ENCODE measurements around the gene KMT2C.
A peak's percentile ranks its signal among the peaks of the same experiment; 100 is the strongest.
"Not testable (repeated sequence)": the region's sequence is repeated elsewhere in the genome, so short reads cannot be mapped to it uniquely, and the experiment has no call there.

The KMT2C gene

DNA sequence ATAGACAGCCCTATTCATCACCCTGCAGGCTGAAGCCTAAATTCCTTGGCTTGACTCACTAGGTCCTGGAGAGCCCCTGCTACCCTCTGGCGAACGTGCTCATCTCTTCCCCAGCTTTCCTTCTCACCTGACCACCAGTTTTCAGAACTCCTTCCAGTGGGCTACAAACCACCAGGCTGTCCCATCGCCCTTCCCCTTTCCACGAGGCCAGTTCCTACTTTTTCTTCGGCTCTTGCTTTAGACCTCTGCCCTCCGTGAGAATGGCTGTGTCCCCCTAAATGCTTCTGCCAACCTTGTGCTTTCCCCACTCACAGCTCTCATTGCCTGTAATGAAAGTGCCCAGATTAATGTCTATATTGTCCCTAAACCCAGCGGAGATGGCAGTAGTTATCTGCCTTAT is 5.4 kb upstream of the KMT2C start:
- DNase-seq = not testable (repeated sequence)

DNA sequence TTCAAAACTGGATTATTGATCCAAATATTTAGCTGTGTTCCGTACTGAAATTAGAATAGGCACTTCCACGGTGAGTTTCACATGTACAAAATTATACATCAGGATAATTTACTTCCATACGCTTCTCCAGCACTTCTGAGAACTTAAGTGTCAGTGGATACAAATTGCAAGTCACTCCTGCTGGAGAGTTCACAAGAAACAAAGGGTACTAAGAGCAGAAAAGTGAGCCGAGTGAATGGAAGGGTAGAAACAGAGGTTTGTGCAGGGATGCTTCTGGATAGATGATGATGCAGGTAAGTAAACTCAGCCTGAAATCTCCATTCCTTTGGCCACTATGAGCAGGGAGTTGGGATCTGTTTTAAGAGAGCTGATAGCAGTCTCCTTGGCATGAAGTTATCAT is 2.2 kb upstream of the KMT2C start:
- DNase-seq = not testable (repeated sequence)

DNA sequence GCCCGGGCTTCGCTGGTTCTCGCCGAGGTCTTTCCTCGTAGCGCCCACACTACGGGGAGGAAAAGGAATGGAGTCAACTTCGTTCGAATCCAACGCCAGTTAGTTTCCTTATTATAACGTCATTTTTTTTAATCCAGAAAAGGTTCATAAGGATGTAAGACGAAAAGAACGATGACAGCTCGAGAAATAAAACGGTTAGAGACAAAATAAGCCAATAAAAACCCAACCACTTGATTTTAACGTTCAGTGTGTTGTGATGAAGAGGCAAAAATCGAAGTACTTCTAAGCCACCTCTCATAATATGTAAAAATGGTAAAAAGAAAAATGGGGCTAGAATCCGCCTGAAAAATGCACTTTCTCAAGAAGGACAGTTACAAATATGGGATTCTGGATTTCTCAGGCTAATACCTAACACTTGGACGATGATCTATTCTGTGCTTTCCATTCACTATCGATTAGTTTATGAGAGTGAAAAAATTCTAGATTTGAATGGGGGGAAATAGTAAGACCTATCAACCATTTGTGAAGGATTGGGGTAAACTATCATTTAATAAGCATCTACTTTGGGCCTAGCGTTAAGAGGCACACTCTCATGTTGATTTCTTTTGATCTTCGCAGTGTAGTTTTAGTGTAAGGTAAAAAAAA is 1.2 kb upstream of the KMT2C start:
- peak in 1 of 5 experiments; percentile 7 for DNase-seq

DNA sequence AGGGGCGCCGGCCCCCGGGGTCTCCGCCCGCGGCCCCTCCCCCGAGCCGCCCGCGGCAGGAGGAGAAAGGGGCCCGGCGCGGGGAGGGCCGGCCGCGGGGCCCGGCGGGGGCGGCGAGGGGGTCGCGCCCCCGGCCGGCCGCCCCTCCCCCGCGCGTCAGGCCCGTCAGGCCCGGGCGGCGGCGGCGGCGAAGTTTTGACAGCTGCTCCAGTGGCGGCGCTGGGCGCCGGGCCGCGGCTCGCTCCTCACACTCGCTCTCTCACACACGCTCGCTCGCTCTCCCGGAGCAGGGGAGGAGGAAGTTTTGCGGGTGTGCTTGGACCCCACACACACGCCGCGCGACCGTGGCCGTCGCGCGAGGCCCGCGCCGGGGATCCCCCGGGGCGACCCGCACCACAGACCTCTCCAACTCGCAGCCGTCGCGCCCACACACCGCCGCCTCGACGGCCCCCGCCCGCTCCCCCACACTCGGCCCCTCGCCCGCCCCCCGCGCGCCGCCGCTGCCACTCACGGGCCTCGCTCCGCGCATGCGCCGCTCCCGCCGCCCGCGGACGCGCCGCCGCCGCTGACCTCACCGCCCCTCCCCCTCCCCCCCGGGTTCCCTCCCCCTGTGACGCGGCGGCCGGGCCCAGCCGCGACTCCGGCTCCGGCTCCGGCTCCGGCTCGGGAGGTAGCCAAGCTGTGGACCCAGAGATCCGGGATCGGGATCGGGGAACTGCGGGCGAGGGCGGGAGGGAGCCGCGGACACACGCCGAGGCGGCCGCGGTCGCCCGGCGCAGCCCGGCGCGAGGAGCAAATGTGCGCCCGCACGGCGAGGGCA is 518 bp upstream of the KMT2C start:
- peak; percentile 82 to 92 (median 87) for DNase-seq

DNA sequence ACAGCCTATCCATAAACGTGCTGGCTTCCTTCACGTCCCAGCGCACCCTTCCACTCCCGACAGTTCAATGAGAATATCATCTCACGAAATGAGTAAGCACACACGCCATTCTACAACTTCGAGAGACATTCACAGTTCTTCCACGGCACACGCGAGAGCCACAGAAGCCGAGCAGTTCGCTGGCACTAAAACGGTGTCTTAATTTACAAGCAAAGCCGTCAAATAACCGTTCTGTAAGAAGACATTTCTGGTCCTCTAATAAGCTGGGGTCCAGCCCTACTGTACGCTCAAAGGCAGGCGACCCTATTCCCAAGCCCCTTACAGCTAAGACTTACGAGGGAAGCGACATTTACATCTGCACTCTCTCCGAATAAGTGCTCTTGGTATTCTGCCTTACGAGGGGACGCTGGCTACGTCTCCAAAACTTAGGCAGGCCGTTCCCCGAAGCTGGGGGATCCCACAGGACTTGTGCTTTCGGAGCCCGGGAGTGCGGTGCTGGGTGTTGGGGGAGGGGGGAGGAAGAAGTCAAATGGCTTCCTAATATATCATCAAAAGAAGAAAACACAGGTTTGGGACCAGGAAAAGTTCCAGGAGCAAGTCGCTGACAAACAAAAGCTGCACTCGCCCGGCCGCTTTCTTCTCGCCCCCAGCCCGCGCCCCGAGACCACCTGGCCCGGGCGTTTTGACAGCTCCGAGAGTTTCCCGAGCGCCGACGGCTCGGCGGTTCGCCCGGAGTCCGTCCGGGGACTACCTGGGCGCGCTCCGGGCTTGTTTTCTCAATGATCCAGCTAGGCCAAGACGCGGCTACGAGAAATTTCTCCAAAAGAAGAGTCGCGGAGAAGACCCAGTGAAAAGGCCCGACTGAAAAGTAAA is 1.1 kb downstream of the KMT2C start:
- peak in 4 of 5 experiments; percentile 7 to 65 (median 21) for DNase-seq

DNA sequence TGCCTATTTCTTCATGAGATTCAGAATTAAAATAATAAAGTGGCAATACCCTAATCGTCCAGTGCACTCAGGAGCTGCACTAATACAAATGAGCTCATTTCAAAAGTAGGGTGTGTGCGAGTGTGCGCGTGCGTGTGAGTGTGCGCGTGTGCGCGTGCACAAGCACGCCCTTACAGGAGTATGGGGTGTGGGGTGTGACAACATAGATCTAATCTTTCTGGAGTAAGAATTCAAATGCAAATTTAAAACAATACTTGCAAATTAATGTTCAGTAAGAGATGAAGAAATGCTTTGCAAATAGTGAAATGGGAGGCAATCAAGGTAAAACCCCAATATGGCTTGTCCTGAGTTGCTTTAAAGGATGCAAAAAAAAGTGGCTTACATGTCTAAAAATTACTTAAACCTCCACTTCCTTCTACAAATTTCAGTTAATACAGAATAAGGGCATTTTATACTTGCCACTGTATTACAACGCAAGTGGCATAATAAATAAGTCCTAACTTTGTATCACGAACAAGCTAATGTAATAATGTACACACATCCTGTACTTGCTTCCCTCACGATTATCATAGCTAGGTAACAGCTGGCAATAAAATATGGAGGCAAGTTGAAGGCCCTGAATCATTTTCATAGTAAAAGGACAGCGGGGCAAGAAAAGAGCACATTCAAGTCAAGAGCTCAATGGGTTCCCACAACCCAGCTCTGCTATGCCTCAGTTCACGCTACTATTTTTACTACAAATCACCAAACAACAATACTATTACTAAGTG is 1.9 kb downstream of the KMT2C start:
- peak; percentile 26 to 87 (median 55) for DNase-seq

DNA sequence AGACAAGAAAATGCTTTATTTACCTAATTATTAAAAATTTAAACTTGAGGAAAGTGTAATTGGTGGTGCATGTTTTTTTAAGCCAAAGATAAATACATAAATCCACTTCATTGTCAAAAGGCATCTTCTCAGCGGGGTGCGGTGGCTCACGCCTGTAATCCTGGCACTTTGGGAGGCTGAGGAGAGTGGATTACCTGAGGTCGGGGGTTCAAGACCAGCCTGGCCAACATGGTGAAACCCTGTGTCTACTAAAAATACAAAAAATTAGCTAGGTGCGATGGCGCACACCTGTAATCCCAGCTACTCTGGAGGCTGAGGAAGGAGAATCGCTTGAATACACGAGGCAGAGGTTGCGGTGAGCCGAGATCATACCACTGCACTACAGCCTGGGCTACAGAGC is 3.1 kb downstream of the KMT2C start:
- not testable (repeated sequence) for DNase-seq

DNA sequence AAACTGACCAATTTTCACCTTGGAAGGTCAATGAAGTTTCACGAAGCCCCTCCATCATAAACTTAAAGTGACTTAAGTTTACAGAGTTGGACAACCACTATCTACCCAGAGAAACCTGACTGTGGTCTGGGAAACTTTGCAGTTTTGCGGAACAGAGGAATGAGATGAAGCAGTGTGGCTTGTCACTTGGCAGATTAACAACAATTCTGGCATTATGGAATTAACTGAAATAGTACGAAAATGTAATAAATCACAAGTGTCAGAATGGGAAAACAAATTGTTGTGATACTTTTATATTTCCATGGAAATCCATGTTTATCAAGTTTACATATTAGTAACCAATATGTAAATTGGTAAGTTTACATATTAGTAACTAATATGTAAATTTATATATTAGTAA is 4.9 kb downstream of the KMT2C start:
- DNase-seq = no peak

DNA sequence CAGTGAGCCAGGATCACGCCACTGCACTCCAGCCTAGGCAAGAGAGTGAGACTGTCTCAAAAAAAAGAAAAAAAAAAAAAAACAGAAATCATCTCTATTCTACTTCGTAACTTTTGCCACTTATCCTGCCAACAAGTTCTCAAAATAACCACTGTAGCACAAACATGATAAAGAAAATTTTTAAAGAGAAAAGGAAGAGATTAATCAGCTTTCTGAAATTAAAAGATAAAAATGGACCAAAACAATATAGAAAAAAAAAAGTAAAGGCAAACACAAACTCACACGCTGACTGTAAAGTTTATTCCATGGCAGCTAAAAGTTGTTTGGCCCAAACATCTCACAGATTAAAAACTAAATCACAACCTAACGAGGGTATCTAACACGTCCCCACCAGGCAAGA is 5.7 kb downstream of the KMT2C start:
- not testable (repeated sequence) for DNase-seq

DNA sequence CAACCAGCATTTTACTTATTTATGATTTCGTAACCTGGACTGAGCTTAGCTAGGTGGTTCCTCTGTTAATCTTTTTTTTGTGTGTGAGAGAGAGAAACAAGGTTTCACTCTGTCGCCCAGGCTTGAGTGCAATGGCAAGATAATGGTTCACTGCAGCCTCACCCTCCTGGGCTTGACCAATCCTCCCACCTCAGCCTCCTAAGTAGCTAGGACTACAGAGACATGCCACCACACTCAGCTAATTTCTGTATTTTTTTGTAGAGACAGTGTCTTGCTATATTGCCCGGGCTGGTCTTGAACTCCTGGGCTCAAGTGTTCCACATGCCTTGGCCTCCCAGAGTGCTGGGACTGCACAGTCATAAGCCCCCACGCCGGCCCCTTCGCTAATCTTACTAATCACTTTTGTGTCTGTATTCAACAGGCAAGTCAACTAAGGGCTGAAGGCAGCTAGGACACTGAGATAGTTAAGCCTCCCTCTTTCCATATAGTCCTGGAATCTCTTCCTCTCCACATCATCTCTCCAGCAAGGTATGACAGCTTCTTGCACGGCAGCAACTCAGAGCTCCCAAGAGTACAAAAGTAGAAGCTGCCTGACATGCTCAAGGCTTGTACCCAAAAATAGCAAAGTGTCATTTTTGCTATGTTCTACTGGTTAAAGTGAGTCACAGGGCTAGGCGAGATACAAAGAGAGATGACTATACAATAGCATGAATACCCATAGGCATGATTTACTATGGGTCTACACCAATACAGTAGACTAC is 11.3 kb downstream of the KMT2C start:
- DNase-seq = no peak

DNA sequence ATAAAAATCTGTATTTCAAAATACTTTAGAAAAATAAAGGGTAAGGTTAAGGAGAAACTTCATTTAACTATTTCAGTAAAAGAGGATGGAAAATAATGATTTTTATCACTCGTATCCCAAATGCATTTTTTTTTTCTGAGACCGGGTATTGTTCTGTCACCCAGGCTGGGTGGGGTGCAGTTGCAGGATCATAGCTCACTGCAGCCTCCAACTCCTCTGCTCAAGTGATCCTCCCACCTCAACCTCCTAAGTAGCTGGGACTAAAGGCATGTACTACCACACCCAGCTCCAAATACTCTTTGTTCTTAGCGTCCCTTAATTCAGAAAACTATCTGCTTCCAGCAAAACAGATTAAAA is 11.8 kb downstream of the KMT2C start:
- no peak for DNase-seq

DNA sequence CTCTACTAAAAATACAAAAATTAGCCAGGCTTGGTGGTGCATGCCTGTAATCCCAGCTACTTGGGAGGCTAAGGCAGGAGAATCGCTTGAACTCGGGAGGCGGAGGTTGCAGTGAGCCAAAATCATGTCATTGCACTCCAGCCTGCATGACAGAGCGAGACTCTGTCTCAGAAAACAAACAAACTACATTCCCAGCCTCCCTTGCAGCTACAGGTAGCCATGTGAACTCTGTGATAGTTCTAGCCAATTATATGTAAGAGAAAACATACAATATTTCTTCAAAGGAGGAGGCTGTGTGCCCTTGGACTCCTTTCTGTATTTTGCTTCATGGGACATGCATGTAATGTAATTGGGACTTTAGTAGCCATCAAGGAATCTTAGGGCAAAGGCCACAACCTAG is 12.6 kb downstream of the KMT2C start:
- DNase-seq = not testable (repeated sequence)

DNA sequence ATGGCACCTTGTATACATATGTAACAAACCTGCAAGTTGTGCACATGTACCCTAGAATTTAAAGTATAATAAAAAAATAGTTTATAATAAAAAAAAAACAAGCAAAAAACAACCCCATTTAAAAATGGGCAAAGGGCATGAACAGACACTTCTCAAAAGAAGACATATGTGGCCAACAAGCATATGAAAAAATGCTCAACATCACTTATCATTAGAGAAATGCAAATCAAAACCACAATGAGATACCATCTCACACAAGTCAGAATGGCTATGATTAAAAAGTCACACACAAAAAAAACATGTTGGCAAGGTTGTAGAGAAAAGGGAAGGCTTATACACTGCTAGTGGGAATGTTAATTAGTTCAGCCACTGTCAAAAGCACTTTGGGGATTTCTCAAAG is 14.9 kb downstream of the KMT2C start:
- peak in 1 of 5 experiments; percentile 48 for DNase-seq

DNA sequence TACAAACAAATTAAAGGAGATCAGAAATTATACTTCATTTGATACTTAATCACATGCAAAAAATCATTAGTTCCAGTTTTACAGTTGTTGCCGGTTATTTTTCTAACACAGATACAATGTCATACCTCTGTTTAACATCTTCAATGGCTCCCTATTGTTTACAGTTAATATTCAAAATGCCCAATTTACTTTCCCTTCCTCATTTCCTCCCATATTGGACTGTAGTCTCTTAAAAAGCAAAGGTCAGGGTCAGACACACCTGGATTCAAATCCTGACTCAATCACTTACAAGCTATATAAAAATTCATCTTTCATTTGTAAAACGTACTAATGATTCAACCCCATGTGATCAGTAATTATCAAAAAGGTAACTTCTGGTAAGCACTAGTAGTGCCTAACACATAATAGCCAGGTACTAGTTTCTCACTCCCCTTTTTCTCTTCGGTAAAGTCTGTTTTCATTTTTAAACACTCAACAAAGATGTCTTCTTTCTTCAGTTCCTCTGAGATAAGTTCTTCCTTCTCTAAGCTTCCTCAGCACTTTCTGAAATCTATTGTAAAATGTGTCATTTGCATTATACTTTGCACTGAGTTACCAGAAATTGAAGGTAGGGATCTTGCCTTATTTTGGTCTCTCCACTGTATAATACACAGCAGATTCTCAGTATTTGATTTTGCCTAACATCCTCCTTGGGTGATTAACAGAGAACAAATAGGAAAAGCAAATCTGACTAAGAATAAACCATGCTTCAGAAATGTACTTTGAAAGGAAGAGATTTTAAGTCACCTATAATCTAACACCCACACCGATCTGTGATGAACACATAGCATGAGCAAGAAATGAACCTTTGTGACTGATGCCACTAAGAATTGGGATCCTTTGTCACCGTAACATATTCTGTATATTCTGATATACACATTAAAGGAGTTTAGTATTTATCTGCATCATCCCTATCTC is 16.1 kb downstream of the KMT2C start:
- no peak for DNase-seq

DNA sequence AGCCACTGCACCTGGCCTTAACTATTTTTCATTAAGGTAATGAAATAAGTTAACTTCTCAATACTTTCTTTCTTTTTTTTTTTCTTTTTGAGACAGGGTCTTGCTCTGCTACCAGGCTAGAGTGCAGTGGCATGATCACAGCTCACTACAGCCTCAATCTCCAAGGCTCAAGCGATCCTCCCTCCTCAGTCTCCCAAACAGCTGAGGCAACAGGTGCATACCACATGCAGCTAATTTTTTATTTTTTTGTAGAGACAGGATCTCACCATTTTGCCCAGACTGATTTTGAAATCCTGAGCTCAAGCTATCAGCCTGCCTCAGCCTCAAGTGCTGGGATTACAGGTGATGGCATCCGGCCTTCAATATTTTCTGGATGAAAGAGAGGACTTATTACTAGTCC is 21.0 kb downstream of the KMT2C start:
- no peak for DNase-seq

DNA sequence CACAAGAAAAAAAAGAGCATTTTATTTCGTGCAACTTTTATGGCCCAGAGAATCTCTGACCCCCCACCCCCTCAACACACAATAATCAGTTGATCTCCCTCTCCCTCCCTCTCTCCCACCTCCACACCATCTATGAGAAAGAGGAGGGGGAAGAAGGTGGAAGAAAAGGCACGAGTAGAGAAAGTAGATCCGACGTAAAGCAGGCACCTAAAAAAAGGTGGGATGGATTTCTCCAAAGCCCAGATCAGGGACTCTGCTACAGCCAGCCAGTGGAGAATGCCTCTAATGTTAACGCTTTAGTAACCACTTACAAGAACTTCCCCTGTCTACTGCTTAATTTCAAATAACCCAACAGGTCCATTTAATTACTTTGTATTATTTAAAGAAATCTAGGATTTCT is 24.4 kb downstream of the KMT2C start:
- no peak for DNase-seq

DNA sequence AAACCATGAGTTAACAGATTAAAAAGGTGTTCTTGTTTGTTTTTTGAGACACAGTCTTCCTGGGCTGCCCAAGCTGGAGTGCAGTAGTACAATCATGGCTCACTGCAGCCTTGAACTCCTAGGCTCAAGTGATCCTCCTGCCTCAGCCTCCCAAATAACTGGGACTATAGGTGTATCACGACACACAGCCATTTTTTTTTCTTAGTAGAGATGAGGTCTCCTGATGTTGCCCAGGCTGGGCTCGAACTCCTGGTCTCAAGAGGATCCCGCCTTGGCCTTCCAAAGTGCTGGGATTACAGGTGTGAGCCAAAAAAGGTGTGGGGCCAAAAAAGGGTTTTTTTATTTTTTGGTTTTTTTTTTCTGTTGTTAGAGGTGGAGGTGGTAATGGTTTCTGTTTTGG is 29.3 kb downstream of the KMT2C start:
- DNase-seq = no peak

DNA sequence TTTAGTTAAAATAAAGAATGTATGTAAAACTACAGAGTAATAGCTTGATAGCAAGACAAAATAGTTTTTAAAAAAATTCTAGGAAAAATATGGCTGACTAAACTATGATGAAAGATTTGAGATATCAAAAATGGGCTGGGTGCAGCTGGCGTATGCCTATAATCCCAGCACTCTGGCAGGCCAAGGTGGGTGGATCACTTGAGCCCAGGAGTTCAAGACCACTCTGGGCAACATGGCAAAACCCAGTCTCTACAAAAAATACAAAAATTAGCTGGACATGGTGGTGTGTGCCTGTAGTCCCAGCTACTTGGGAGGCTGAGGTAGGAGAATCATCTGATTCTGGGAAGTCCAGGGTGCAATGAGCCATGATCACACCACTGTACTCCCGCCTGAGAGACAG is 29.8 kb downstream of the KMT2C start:
- not testable (repeated sequence) for DNase-seq

DNA sequence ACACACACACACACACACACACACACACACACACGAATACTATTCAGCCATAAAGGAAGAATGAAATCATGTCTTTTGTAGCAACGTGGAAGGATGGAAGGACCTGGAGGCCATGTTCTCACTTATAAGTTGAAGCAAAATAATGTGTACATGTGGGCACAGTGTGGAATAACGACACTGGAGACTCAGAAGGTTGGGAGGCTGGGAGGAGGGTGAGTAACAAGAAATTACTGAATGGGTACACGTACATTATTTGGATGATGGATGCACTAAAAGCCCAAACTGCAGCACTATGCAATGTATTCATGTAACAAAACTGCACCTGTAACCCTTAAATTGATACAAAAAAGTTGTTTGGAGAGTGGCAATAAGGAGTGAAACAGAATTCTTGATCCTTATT is 32.1 kb downstream of the KMT2C start:
- DNase-seq = no peak

DNA sequence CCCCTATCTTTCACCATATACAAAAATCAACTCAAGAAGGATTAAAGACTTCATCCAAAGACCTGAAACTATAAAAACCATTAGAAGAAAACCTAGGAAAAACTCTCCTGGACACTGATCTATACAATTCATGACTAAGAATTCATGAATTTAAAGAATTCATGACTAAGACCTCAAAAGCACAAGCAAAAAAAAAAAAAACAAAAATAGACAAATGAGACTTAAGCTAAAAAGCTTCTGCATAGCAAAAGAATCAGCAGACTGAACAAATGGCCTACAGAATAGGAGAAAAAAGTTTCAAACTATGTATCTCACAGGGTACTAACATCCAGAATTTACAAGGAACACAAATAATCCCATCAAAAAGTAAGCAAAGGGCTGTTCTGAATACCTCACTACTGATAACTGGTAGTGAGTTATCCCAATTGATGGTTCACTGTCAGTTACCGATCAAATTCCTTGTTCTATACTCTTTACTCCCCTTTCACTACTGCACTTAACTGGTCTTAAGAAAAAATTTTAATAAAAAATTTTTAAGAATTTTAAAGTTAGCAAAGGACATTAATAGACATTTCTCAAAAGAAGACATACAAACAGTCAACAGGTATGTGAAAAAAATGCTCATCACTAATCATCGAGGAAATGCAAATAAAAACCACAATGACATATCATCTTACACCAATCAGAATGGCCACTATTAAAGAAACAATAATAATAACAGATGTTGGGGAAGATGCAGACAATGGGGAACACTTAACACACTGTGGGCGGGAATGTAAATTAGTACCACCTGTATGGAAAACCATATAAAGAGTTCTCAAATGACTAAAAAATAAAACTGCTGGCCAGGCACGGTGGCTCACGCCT is 33.2 kb downstream of the KMT2C start:
- no peak for DNase-seq
